ENCODE data around the gene LARGE1. TPM values are rescaled to one million over a fixed set of nuclear protein-coding genes. Genes with fewer than 3 reads are reported as not detected.

LARGE1 gene
- total and polyA plus RNA-seq, 4 experiments from 2014 or later: 0.06 to 1.1 (median 1.0) TPM; not detected in 1

GRCh38 chr22:33539202-33539901 lies 380.9 kb downstream of the LARGE1 start:
- POLR2A ChIA-PET (ENCODE audit: partially characterized antibody): no interaction called here
- no peaks in the 10 kb centered on the region for H3K36me3 Mint-ChIP-seq
- H3K27ac Mint-ChIP-seq: no peak overlapping the region
- no peaks in the 10 kb centered on the region for H3K9me3 ChIP-seq (ENCODE audit: control insufficient read depth in 1 of 2, low read length in 2 of 2)
- H3K36me3 ChIP-seq (ENCODE audit: insufficient read depth, low read length): no peaks in the 10 kb centered on the region
- no peaks in the 10 kb centered on the region for H3K27me3 Mint-ChIP-seq
- no peak overlapping the region for H3K27ac ChIP-seq (ENCODE audit: low read depth, low read length)
- H3K27me3 ChIP-seq (ENCODE audit: insufficient read depth, low read length): no peaks in the 10 kb centered on the region
- no peaks in the 10 kb centered on the region for H3K4me1 Mint-ChIP-seq
- H3K4me3 Mint-ChIP-seq: no peak overlapping the region
- no peaks in the 10 kb centered on the region for H3K4me1 ChIP-seq (ENCODE audit: insufficient read depth, low read length)
- DNase-seq: no peak
- H3K9me3 Mint-ChIP-seq: peaks cover 0 to 9% (median 3%) of the 10 kb centered on the region in 8 donors
- CTCF ChIA-PET (ENCODE audit: partially characterized antibody): no interaction called here
- intact Hi-C loops (cut with micrococcal nuclease): no loop called here
- H3K4me3 ChIP-seq (ENCODE audit: low read length in 2 of 2): no peak overlapping the region

- Histone ChIP-seq H3K27ac (ENCODE audit: low read depth, low read length) (no peak overlapping the region), H3K36me3 (ENCODE audit: insufficient read depth, low read length) (no peaks in the 10 kb centered on the region), H3K4me3 (ENCODE audit: low read length in 2 of 2) (no peak overlapping the region), H3K27me3 (ENCODE audit: insufficient read depth, low read length) (no peaks in the 10 kb centered on the region), H3K4me1 (ENCODE audit: insufficient read depth, low read length) (no peaks in the 10 kb centered on the region), H3K9me3 (ENCODE audit: control insufficient read depth in 1 of 2, low read length in 2 of 2) (no peaks in the 10 kb centered on the region)
- intact Hi-C loops (cut with micrococcal nuclease): no loop called here
- Mint-ChIP-seq H3K27ac (no peak overlapping the region), H3K27me3 (no peaks in the 10 kb centered on the region), H3K9me3 (peaks cover 0 to 11% (median 5%) of the 10 kb centered on the region in 8 donors), H3K36me3 (no peaks in the 10 kb centered on the region), H3K4me1 (no peaks in the 10 kb centered on the region), H3K4me3 (no peak overlapping the region)
- ChIA-PET POLR2A (ENCODE audit: partially characterized antibody) (no interaction called here), CTCF (ENCODE audit: partially characterized antibody) (no interaction called here)
- no peak for DNase-seq
Measured at GRCh38 chr22:33538277-33538885, 381.9 kb downstream of the LARGE1 start.

DNA sequence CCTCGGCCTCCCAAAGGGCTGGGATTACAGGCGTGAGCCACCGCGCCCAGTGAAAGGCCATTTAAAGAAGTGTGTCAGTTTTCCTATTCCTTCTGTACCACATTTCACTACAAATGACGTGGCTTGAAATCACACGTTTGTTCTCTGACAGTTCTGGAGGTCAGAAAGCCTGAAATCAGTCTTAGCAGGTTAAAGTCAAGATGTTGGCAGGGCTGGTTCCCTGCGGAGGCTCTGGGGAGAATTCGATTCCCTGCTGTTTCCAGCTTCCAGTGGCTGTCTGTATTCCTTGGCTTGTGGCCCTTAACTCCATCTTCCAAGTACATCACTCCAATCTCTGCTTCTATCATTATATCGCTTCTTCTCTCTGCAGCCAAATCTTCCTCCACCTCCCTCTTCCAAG lies 383.2 kb downstream of the LARGE1 start:
- Histone ChIP-seq H3K4me3 (ENCODE audit: low read length in 2 of 2) (no peak overlapping the region), H3K4me1 (ENCODE audit: insufficient read depth, low read length) (no peaks in the 10 kb centered on the region), H3K9me3 (ENCODE audit: control insufficient read depth in 1 of 2, low read length in 2 of 2) (no peaks in the 10 kb centered on the region), H3K27me3 (ENCODE audit: insufficient read depth, low read length) (no peaks in the 10 kb centered on the region), H3K36me3 (ENCODE audit: insufficient read depth, low read length) (no peaks in the 10 kb centered on the region), H3K27ac (ENCODE audit: low read depth, low read length) (no peak overlapping the region)
- CTCF ChIA-PET (ENCODE audit: partially characterized antibody): no interaction called here
- intact Hi-C loops (cut with micrococcal nuclease): no loop called here
- Mint-ChIP-seq H3K9me3 (peaks cover 0 to 11% (median 5%) of the 10 kb centered on the region in 8 donors), H3K4me3 (no peak overlapping the region), H3K36me3 (no peaks in the 10 kb centered on the region), H3K27me3 (no peaks in the 10 kb centered on the region), H3K4me1 (no peaks in the 10 kb centered on the region), H3K27ac (no peak overlapping the region)
- POLR2A ChIA-PET (ENCODE audit: partially characterized antibody): no interaction called here
- DNase-seq: no peak

DNA sequence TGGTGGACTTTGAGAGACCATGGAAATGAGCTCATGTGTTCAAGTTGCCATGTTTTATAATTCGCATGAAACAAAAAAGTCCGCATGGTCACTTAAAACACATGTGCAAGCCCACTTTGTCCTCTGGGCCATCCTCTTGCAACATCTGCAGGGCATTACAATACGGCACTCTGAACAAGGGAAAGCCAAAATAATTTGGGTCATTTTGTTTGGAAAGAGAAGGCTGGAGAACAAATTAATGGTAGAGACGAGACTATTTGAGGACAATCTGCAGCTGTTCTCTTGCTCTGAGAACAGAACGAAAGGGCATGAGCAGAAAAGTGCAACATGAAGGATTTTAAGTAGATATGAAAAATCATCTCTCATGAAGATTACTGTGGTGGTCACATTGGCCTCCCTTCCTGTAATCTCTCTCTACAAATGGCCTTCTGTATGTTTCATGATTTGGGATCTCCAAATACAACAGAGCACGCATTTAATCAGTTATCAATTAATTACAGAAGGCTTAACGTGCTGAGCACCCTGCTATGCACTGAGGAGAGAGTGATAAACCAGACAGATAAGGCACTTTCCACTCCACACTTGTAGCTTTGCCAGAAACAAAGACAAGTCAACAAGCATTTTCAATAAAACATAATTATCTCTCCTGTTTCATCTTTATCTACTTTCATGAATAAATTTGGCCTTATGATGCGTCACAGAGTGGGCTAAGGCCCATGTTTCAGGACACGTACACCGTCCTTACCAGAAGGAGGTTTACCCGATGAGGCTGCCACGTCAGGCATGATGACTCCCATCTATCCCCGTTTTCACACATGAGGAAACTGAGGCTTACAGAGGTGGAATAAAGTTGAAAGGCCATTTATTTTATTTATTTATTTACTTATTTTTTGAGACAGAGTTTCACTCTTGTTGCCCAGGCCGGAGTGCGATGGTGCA lies 384.1 kb downstream of the LARGE1 start:
- no peaks in the 10 kb centered on the region for H3K36me3 ChIP-seq (ENCODE audit: insufficient read depth, low read length)
- H3K4me3 Mint-ChIP-seq: no peak overlapping the region
- ChIA-PET POLR2A (ENCODE audit: partially characterized antibody) (no interaction called here), CTCF (ENCODE audit: partially characterized antibody) (no interaction called here)
- peaks cover 0 to 11% (median 5%) of the 10 kb centered on the region in 8 donors for H3K9me3 Mint-ChIP-seq
- H3K4me1 Mint-ChIP-seq: no peaks in the 10 kb centered on the region
- H3K27ac Mint-ChIP-seq: no peak overlapping the region
- no peak for DNase-seq
- H3K4me3 ChIP-seq (ENCODE audit: low read length in 2 of 2): no peak overlapping the region
- H3K9me3 ChIP-seq (ENCODE audit: control insufficient read depth in 1 of 2, low read length in 2 of 2): no peaks in the 10 kb centered on the region
- no peaks in the 10 kb centered on the region for H3K27me3 Mint-ChIP-seq
- H3K27me3 ChIP-seq (ENCODE audit: insufficient read depth, low read length): no peaks in the 10 kb centered on the region
- H3K4me1 ChIP-seq (ENCODE audit: insufficient read depth, low read length): no peaks in the 10 kb centered on the region
- intact Hi-C loops (cut with micrococcal nuclease): no loop called here
- no peaks in the 10 kb centered on the region for H3K36me3 Mint-ChIP-seq
- no peak overlapping the region for H3K27ac ChIP-seq (ENCODE audit: low read depth, low read length)

- Mint-ChIP-seq H3K36me3 (no peaks in the 10 kb centered on the region), H3K4me1 (no peaks in the 10 kb centered on the region), H3K4me3 (no peak overlapping the region), H3K27ac (no peak overlapping the region), H3K27me3 (no peaks in the 10 kb centered on the region), H3K9me3 (peaks cover 0 to 10% (median 4%) of the 10 kb centered on the region in 8 donors)
- Histone ChIP-seq H3K9me3 (ENCODE audit: control insufficient read depth in 1 of 2, low read length in 2 of 2) (no peaks in the 10 kb centered on the region), H3K27me3 (ENCODE audit: insufficient read depth, low read length) (no peaks in the 10 kb centered on the region), H3K27ac (ENCODE audit: low read depth, low read length) (no peak overlapping the region), H3K4me1 (ENCODE audit: insufficient read depth, low read length) (no peaks in the 10 kb centered on the region), H3K36me3 (ENCODE audit: insufficient read depth, low read length) (no peaks in the 10 kb centered on the region), H3K4me3 (ENCODE audit: low read length in 2 of 2) (no peak overlapping the region)
- intact Hi-C loops (cut with micrococcal nuclease): no loop called here
- DNase-seq: no peak
- CTCF ChIA-PET (ENCODE audit: partially characterized antibody): interaction anchor here (1.2 kb wide), 1 partner anchor 15 kb away, joined by 4 read pairs; no protein-coding TSS in a partner anchor
- POLR2A ChIA-PET (ENCODE audit: partially characterized antibody): no interaction called here
Measured at GRCh38 chr22:33529424-33530113, 390.7 kb downstream of the LARGE1 start.

DNA sequence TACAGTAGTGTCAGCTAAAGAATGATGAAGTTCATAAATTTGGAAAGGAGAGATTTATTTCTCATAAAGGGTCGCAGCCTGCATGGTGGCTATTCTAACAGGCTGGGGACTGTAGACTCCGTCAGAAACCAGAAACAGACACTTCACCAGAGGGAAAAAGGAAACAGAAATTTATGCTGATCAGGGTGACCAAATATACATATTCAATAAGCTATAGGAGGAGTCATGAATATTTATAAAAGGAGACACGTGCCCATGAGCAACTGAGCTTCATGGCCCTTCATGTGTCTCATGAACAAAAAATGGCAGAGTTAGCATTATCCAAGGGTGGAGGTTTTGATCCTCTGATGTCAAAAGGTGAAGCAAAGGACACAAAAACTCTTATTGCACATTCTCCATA lies 392.1 kb downstream of the LARGE1 start:
- Histone ChIP-seq H3K27me3 (ENCODE audit: insufficient read depth, low read length) (no peaks in the 10 kb centered on the region), H3K4me3 (ENCODE audit: low read length in 2 of 2) (no peak overlapping the region), H3K4me1 (ENCODE audit: insufficient read depth, low read length) (no peaks in the 10 kb centered on the region), H3K27ac (ENCODE audit: low read depth, low read length) (no peak overlapping the region), H3K9me3 (ENCODE audit: control insufficient read depth in 1 of 2, low read length in 2 of 2) (no peaks in the 10 kb centered on the region), H3K36me3 (ENCODE audit: insufficient read depth, low read length) (no peaks in the 10 kb centered on the region)
- intact Hi-C loops (cut with micrococcal nuclease): no loop called here
- Mint-ChIP-seq H3K36me3 (no peaks in the 10 kb centered on the region), H3K9me3 (peaks cover 0 to 11% (median 4%) of the 10 kb centered on the region in 8 donors), H3K4me1 (no peaks in the 10 kb centered on the region), H3K4me3 (no peak overlapping the region), H3K27me3 (no peaks in the 10 kb centered on the region), H3K27ac (no peak overlapping the region)
- DNase-seq: no peak
- CTCF ChIA-PET (ENCODE audit: partially characterized antibody): no interaction called here
- POLR2A ChIA-PET (ENCODE audit: partially characterized antibody): no interaction called here
